ENCODE data around the gene TMEM54. TPM values are rescaled to one million over a fixed set of nuclear protein-coding genes. Genes with fewer than 3 reads are reported as not detected.

TMEM54 gene
- total and polyA plus RNA-seq, 2 experiments from 2014 or later = 11.2 to 11.7 TPM

GRCh38 chr1:32873484-32873883 lies 27.7 kb downstream of the TMEM54 start:
- Histone ChIP-seq H3K4me1 (ENCODE audit: insufficient read depth) (peaks cover 33% of the 10 kb centered on the region), H3K9me2 (ENCODE audit: insufficient read depth) (no peaks in the 10 kb centered on the region), H2AFZ (no peak overlapping the region), H3K79me2 (replicated peaks; ENCODE audit: insufficient read depth) (no peaks in the 10 kb centered on the region), H3K36me3 (ENCODE audit: insufficient read depth) (no peaks in the 10 kb centered on the region), H3F3A (replicated peaks; ENCODE audit: low read depth) (peaks cover 9% of the 10 kb centered on the region; the same call in 1 of the 2 replicates), H3K4me2 (no peak overlapping the region), H3K27me3 (ENCODE audit: insufficient read depth) (peaks cover 35% of the 10 kb centered on the region), H3K27ac (ENCODE audit: low read depth) (no peak overlapping the region), H3K4me3 (no peak overlapping the region), H4K20me1 (replicated peaks; ENCODE audit: insufficient read depth) (no peaks in the 10 kb centered on the region)
- TF ChIP-seq EZH2 (IDR thresholded peaks at IDR 0.05; ENCODE audit: low read depth, unreplicated experiment) = no peak
- TF ChIP-seq NANOG (IDR thresholded peaks at IDR 0.05; ENCODE audit: borderline replicate concordance) = no peak
- no peak for TF ChIP-seq POLR2AphosphoS5 (IDR thresholded peaks at IDR 0.05; ENCODE audit: low read depth)
- TF ChIP-seq JUNB (IDR thresholded peaks at IDR 0.05; ENCODE audit: unreplicated experiment) = no peak
- no peak for TF ChIP-seq ETS1 (IDR thresholded peaks at IDR 0.05)
- no peak for TF ChIP-seq CTCF (conservative IDR thresholded peaks at IDR 0.05; ENCODE audit: low read depth in 2 of 2)
- no peak for TF ChIP-seq ZNF331 (CRISPR knock-in tag; IDR thresholded peaks at IDR 0.05; ENCODE audit: low read depth)
- TF ChIP-seq CREB1 (CRISPR knock-in tag; IDR thresholded peaks at IDR 0.05; ENCODE audit: low read depth) = no peak
- no peak for TF ChIP-seq EZH2phosphoT487 (IDR thresholded peaks at IDR 0.05; ENCODE audit: unreplicated experiment)
- TF ChIP-seq STAT1 (IDR thresholded peaks at IDR 0.05; ENCODE audit: unreplicated experiment) = no peak
- no peak for TF ChIP-seq ZNF462 (CRISPR knock-in tag; IDR thresholded peaks at IDR 0.05)
- no peak for TF ChIP-seq ZNF114 (CRISPR knock-in tag; IDR thresholded peaks at IDR 0.05)
- TF ChIP-seq REST (IDR thresholded peaks at IDR 0.05; ENCODE audit: unreplicated experiment) = no peak
- peaks cover 53% of the 10 kb centered on the region for H3K4me1 Mint-ChIP-seq
- no peak overlapping the region for H3K27ac Mint-ChIP-seq
- DNase-seq (ENCODE audit: low spot score) = no peak
- no peaks in the 10 kb centered on the region; the same call in 2 of the 3 replicates for H3K9me3 Mint-ChIP-seq
- peaks cover 34% of the 10 kb centered on the region for H3K27me3 Mint-ChIP-seq (ENCODE audit: insufficient read depth, low read depth, poor library complexity)
- H3K36me3 Mint-ChIP-seq (ENCODE audit: low read depth) = no peaks in the 10 kb centered on the region; the same call in 2 of the 3 replicates
- H3K4me3 Mint-ChIP-seq = no peak overlapping the region
- no peak for ATAC-seq
